Measurements from ENCODE around the gene HDHD3. TPM values are rescaled to one million over a fixed set of nuclear protein-coding genes. Genes with fewer than 3 reads are reported as not detected.

HDHD3 gene
- polyA plus RNA-seq, 1 of the 3 experiments (the other 2 are of a cell fraction), result 17.1 TPM

- no peak overlapping the region for H2AFZ ChIP-seq (ENCODE audit: low read depth)
- no peak overlapping the region for H3K27ac ChIP-seq (ENCODE audit: low read depth in 2 of 2, low read length in 1 of 2)
- no peaks in the 10 kb centered on the region for H3K4me1 ChIP-seq (ENCODE audit: control insufficient read depth in 1 of 2, insufficient read depth in 2 of 2, low read depth in 1 of 2, low read length in 1 of 2)
- H3F3A ChIP-seq (replicated peaks; ENCODE audit: insufficient read depth), result no peaks in the 10 kb centered on the region
- no peaks in the 10 kb centered on the region for H3K79me2 ChIP-seq (ENCODE audit: insufficient read depth)
- no peak overlapping the region for H3K4me3 ChIP-seq (ENCODE audit: low read depth in 2 of 2, low read length in 1 of 2)
- CTCF ChIA-PET, result no interaction called here
- no peak for TF ChIP-seq NFIC (IDR thresholded peaks at IDR 0.05; ENCODE audit: borderline replicate concordance)
- no peak for TF ChIP-seq ELF1 (IDR thresholded peaks at IDR 0.05)
- POLR2A ChIA-PET, result no interaction called here
- DNase-seq, result no peak
- H3K9me2 ChIP-seq, result no peaks in the 10 kb centered on the region
- 98% methylated on average over 10 of the region's 11 CpGs for WGBS (ENCODE audit: low lambda C conversion rate)
- H3K4me2 ChIP-seq, result no peak overlapping the region
- peaks cover 4 to 18% of the 10 kb centered on the region in 2 experiments for H3K36me3 ChIP-seq (replicated peaks in 1 of 2; ENCODE audit: control insufficient read depth in 1 of 2, insufficient read depth in 2 of 2, low read length in 1 of 2)
- H3K9ac ChIP-seq, result no peak overlapping the region
- H4K20me1 ChIP-seq (ENCODE audit: insufficient read depth), result no peaks in the 10 kb centered on the region
- no peaks in the 10 kb centered on the region for H3K27me3 ChIP-seq (ENCODE audit: insufficient read depth)
- H3K9me3 ChIP-seq, result no peaks in the 10 kb centered on the region
Observed at GRCh38 chr9:113389451-113389850, 12.7 kb upstream of the HDHD3 start.

GRCh38 chr9:113388833-113389232 lies 12.0 kb upstream of the HDHD3 start:
- Histone ChIP-seq H3K4me1 (ENCODE audit: control insufficient read depth in 1 of 2, insufficient read depth in 2 of 2, low read depth in 1 of 2, low read length in 1 of 2) (no peaks in the 10 kb centered on the region), H2AFZ (ENCODE audit: low read depth) (no peak overlapping the region), H3K9me3 (no peaks in the 10 kb centered on the region), H3F3A (replicated peaks; ENCODE audit: insufficient read depth) (no peaks in the 10 kb centered on the region), H3K9me2 (no peaks in the 10 kb centered on the region), H3K79me2 (ENCODE audit: insufficient read depth) (no peaks in the 10 kb centered on the region), H3K36me3 (replicated peaks in 1 of 2; ENCODE audit: control insufficient read depth in 1 of 2, insufficient read depth in 2 of 2, low read length in 1 of 2) (peaks cover 4 to 18% of the 10 kb centered on the region in 2 experiments), H3K4me3 (ENCODE audit: low read depth in 2 of 2, low read length in 1 of 2) (no peak overlapping the region), H3K9ac (no peak overlapping the region), H3K27ac (ENCODE audit: low read depth in 2 of 2, low read length in 1 of 2) (no peak overlapping the region), H3K27me3 (ENCODE audit: insufficient read depth) (no peaks in the 10 kb centered on the region), H3K4me2 (no peak overlapping the region), H4K20me1 (ENCODE audit: insufficient read depth) (no peaks in the 10 kb centered on the region)
- ChIA-PET CTCF (interaction anchor here (1.0 kb wide), 1 partner anchor 266 kb away, joined by 3 read pairs; no protein-coding TSS in a partner anchor), POLR2A (no interaction called here)
- 97% methylated on average over 11 of the region's 13 CpGs for WGBS (ENCODE audit: low lambda C conversion rate)
- TF ChIP-seq CTCF (IDR thresholded peaks at IDR 0.05) (no peak), POLR2AphosphoS5 (IDR thresholded peaks at IDR 0.05; ENCODE audit: low read depth, low read length) (no peak), GATA2 (CRISPR knock-in tag; IDR thresholded peaks at IDR 0.05) (no peak), RXRA (IDR thresholded peaks at IDR 0.05; ENCODE audit: borderline replicate concordance, low read depth) (no peak), TCF12 (IDR thresholded peaks at IDR 0.05) (no peak), SMC3 (IDR thresholded peaks at IDR 0.05; ENCODE audit: low read depth, low read length) (no peak), USF2 (IDR thresholded peaks at IDR 0.05; ENCODE audit: borderline replicate concordance, low read depth, low read length) (no peak), ELF1 (IDR thresholded peaks at IDR 0.05) (no peak)
- no peak for DNase-seq

Data from SK-N-SH (cell line).